HG02763 (cell line): Measurements from ENCODE around the gene ZNF326.
"Not testable (repeated sequence)": the region's sequence is repeated elsewhere in the genome, so short reads cannot be mapped to it uniquely, and the experiment has no call there.

ENCODE experiments used
- ATAC-seq: cut with Tn5 transposase; IDR thresholded peaks from one replicate; pipeline ENCODE4 v1.9.1; 2021; ENCODE audit warnings: mild to moderate bottlenecking, moderate library complexity; ENCODE audit not compliant: unreplicated experiment

Gene ZNF326

GRCh38 chr1:89965193-89965768, 29.6 kb upstream of the ZNF326 start:
- no peak for ATAC-seq

DNA sequence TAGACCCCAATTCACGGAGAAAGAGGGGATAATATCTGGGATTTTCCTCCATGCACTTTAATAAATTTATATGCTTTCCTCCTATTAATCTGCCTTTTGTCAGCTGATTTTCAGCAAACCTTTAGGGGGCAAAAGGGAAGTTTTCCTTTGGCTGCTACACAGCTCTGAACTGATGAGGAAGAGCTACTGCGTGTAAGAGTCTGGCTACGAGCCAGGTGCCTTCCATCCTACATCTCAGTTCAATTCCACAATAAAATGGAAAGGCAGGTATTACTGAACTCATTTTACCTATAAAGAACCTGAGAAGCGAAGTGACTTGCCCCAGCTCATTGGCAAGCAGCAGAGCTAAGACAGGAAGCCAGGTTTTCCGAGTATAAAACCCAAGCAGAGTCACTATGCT, 28.3 kb upstream of the ZNF326 start:
- ATAC-seq, result no peak

DNA sequence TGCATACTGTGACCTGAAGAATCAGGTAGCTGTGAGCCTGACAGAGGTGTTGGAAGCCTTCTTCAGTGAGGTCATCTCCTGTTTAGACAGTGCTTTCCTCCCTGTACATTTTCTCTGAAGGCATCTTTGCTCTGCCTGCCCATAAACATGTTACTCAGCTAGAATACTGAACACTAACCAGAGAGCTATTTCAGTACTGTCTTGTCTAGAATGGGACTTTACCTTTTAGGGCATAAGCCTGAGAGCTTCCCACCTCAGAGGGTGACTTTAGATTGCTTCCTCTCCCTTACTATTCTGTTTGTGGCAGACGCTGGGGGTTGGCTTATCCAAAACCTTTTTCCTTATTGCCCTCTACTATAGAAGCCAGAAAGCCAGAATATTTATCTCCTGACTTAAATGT, 23.3 kb upstream of the ZNF326 start:
- ATAC-seq, result peak; percentile 48

- no peak for ATAC-seq
Measured at GRCh38 chr1:89972024-89972423, 22.9 kb upstream of the ZNF326 start.

DNA sequence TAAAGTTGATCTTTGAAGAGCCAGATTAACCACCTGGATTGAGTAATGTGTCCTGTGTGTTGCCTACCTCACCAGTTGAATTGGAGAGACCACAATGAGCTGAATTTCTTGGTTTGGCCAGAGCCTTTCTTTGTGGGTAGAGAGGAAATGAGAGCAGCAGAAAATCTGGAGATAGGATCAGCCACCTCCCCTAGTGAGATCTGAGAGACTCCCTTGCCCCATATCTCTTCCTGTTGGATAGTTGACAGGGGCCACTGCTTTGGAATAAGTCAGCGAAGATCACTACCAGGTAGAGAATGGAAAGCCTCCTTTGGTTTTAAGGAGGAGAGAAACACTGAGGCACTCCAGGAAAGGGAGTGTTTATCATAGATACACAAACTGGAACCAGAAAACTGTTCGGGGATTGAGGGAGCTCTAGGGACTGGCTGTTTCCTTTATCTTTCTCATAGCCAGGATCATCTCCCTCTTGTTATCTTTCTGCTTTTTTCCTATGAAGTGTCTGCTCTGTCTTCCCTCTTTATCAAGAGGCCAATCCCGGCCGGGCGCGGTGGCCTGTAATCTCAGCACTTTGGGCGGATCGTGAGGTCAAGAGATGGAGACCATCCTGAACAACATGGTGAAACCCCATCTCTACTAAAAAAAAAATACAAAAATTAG, 21.3 kb upstream of the ZNF326 start:
- ATAC-seq, result no peak

DNA sequence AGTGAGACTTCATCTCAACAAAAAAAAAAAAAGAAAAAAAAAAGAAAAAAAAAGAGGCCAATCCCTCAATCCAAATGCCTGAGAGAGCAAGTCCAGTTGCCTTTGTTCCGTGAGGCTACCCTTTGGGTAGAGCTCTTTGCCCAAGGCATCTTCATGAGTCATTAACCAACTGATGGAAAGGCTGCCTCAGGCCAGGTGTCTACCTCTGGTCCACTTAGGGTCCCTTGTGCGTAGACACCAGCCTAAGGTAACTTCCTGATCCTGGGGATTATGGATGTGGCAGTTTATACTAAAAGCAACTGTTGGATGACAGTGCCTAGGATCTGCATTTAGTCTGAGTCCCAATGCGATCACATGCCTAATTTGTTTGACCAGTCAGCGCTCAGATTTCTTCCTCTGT, 20.7 kb upstream of the ZNF326 start:
- no peak for ATAC-seq

- no peak for ATAC-seq
Measured at GRCh38 chr1:89974696-89975470, 20.0 kb upstream of the ZNF326 start.

- no peak for ATAC-seq
Measured at GRCh38 chr1:89975540-89976125, 19.3 kb upstream of the ZNF326 start.

- ATAC-seq, result no peak
Measured at GRCh38 chr1:89978755-89979154, 16.2 kb upstream of the ZNF326 start.

- ATAC-seq, result no peak
Measured at GRCh38 chr1:89980605-89981004, 14.3 kb upstream of the ZNF326 start.

- not testable (repeated sequence) for ATAC-seq
Measured at GRCh38 chr1:89982846-89983245, 12.1 kb upstream of the ZNF326 start.

DNA sequence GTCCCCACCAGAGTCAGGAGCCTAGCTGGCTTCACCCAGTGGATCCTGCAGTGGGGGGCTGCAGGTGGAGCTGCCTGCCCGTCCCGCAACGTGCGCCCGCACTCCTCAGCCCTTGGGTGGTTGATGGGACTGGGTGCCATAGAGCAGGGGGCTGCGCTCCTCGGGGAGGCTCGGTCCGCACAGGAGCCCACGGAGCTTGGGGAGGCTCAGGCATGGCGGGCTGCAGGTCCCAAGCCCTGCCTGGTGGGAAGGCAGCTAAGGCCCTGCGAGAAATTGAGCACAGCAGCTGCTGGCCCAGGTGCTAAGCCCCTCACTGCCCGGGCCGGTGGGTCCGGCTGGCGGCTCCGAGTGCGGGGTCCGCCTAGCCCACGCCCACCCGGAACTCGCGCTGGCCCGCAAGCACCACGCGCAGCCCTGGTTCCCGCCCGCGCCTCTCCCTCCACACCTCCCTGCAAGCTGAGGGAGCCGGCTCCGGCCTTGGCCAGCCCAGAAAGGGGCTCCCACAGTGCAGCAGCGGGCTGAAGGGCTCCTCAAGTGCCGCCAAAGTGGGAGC, 10.3 kb upstream of the ZNF326 start:
- ATAC-seq, result not testable (repeated sequence)

DNA sequence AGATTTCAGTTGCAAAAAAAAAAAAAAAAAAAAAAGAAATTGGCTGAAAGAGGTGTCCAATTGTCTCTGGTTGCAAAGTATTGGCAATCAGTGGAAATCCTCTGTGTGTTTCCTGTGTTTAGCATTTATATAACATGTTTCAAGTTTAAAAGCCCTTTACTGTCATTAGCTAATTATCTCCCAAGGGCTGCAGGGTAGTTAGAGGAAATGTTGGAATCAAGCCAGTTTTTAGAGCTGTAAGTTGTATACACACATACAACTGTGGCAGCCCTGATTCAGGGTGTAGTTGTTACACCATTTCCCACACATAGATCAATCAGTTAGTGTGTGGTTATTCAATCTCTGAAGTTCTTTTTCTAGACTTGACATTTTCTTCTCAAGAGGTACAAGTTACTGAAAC, 8.9 kb upstream of the ZNF326 start:
- ATAC-seq, result no peak

DNA sequence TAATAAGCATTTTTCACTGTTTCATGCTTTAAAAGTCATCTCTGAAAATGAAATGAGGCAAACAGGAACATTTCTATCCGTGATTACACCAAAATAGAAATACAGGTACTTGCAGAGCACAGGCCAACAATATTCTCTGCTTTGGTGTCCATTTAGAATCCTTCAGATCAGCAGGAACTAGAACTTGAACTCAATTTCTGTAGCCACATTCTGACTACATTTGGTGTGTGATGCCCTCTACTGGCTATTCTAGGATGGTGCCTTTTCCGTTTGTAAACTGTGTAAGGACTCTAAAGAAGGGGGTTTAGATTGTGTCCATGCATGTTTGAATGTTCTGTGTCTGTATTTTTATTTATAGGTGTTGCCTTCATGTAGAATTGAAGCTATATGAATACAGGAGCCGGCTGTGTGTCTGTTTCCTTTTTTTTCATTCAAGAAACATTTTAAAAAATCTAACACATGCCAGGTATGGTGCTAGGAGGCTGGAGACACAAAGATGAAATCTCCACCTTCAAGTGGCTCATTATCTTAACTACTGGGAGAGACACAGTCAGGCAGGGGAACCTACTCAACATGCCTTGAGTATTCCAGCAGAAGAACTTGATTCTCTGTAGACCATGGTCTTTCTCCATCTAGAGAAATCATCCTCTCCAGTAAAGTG, 7.6 kb upstream of the ZNF326 start:
- peak; percentile 77 for ATAC-seq

DNA sequence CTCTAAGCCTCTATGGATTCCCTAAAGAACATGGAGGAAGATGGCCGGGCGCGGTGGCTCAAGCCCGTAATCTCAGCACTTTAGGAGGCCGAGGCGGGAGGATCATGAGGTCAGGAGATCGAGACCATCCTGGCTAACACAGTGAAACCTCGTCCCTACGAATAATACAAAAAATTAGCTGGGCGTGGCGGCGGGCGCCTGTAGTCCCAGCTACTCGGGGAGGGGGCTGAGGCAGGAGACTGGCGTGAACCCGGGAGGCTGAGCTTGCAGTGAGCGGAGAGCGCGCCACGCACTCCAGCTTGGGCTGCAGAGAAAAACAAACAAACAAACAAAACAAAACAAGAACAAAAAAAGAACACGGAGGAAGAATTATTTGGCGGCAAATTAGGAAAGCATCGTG, 5.8 kb upstream of the ZNF326 start:
- ATAC-seq, result no peak

DNA sequence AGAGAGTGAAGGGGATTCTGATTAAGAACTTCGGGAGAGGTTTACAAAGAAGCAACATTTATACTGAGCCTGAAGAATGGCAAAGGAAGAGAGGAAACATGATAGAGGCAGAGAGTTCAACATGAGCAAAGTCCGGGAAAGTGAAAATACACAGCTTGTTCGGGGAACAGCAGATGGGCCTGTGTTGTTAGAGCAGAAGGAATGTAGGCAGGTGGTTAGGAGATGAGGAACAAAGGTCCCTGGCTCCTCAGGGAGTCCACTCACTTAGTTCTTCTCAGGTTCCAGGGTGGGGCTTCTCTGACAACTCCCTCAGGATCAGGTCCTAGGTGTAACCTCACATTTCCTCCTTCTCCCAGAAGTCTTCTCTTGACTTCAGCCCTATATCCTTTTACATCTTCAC, 5.1 kb upstream of the ZNF326 start:
- no peak for ATAC-seq

DNA sequence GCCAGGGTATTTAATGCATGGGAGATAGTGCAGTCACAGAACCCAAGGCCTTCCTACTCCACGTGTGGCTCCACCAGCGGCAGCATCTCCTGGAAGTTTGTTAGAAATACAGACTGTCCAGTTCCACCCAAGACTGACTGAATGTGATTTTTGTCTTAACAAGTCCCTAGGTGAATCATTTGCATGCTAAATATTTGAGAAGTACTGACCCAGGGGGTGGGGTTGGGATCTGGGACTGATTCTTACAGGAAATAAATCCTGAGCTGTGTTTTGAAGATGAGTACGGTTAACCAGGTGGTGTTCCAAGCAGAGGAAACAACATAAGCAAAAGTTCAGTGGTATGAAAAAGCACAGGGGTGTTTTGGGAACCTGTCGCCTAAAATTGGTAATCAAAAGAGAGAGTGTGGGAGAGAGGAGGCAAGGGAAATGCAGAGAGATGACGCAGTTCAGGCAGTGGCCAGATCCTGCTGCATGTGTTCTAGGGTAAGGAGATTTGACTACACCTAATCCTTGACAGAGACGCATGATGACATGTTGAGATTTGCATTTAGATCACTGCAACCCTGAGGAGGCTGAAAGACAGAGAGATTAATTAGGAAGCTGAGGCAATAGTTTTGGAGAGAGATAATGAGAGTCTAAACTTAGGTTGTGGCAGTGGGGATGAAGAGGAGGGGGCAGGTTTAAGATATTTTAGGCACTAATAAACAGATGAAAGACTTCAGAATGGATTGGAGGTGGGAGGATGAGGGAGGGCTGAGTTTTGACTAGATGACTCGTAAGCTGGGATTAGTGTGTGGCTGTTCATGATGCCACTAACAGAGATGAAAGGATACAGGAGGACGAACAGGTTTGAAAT, 3.7 kb upstream of the ZNF326 start:
- ATAC-seq, result no peak

DNA sequence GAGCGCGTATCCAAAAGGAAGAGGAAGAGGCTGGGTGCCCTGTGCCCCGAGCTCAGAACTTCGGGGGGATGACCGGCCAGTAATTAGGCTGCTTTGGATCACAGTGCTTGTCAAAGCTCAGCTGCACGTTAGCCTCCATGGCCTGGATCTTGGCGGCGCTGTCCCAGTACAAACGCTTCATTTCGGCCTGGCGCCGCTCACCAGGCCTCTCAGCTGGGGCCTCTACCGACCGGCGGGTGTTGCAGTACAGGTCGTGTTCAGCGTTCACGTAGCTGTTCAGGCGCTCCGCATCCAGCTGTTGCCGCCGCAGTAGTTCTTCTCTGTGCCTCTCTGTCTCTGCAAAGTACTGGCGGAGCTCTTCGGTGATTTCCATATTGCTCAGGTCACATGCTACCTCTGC, 1.4 kb upstream of the ZNF326 start:
- no peak for ATAC-seq

- no peak for ATAC-seq
Measured at GRCh38 chr1:89994231-89994804, 592 bp upstream of the ZNF326 start.
